22Rv1 (cell line): Measurements from ENCODE around the gene LLGL1.

Source experiments
- CTCF ChIP-seq: fragments of 450-650 bp; IDR thresholded peaks from 2 replicates; pipeline ENCODE4 v1.5.1; 2017; ENCODE audit warnings: mild to moderate bottlenecking
- ZFX ChIP-seq: fragments of 450-650 bp; IDR thresholded peaks from 2 replicates; pipeline ENCODE4 v1.6.1; 2017; ENCODE audit warnings: antibody characterized with exemption, borderline replicate concordance

GRCh38 chr17:18278867-18279266, 53.4 kb downstream of the LLGL1 start:
- no peak for TF ChIP-seq CTCF
- no peak for TF ChIP-seq ZFX
